Left ventricle myocardium inferior (tissue), 1 donor: ENCODE measurements around the gene AJM1. TPM values are rescaled to one million over a fixed set of nuclear protein-coding genes. Genes with fewer than 3 reads are reported as not detected.
"Not testable (repeated sequence)": the region's sequence is repeated elsewhere in the genome, so short reads cannot be mapped to it uniquely, and the experiment has no call there.

Experiments used
- DNase-seq: peaks from one replicate; pipeline ENCODE4 v3.0.0-alpha.2; 2020
- H3K27ac ChIP-seq: fragments of 200-600 bp; replicated peaks from 2 replicates; pipeline ENCODE4 v1.8.0; 2021
- H3K27me3 ChIP-seq: fragments of 200-600 bp; 2 replicates; pipeline ENCODE4 v1.8.0; 2021; ENCODE audit warnings: low read depth
- H3K36me3 ChIP-seq: fragments of 200-600 bp; 2 replicates; pipeline ENCODE4 v1.8.0; 2021
- H3K4me1 ChIP-seq: fragments of 200-600 bp; 2 replicates; pipeline ENCODE4 v1.8.0; 2021
- H3K4me3 ChIP-seq: fragments of 200-600 bp; 2 replicates; pipeline ENCODE4 v1.8.0; 2021; ENCODE audit warnings: mild to moderate bottlenecking, moderate library complexity
- H3K9me3 ChIP-seq: fragments of 200-600 bp; replicated peaks from 2 replicates; pipeline ENCODE4 v1.8.0; 2021
- intact Hi-C: fragments of 100-400 bp; cut with micrococcal nuclease; formaldehyde crosslinking; loops from one replicate; pipeline ENCODE4 v1.11.0; 2022
- total RNA-seq: library from RNA; stranded (reverse); fragmentation: NEBNext Ultra II Directional; extraction: Animal tissue kit (Norgen Biotek cat#: 25700); gene quantifications from one replicate; pipeline ENCODE4 v1.2.1, GENCODE V29; 2021
- TF ChIP-seq, protein P1 (sequence below): fragments of 200-600 bp; IDR thresholded peaks from 2 replicates; pipeline ENCODE4 v1.8.0; 2021; ENCODE audit warnings: antibody characterized with exemption, mild to moderate bottlenecking, borderline replicate concordance
- donor health status: DM: no; HTN: yes; CAD: no; lungs with severe emphysema.

Gene AJM1
- total RNA-seq, 1 donor from 2014 or later: 7.7 TPM

DNA sequence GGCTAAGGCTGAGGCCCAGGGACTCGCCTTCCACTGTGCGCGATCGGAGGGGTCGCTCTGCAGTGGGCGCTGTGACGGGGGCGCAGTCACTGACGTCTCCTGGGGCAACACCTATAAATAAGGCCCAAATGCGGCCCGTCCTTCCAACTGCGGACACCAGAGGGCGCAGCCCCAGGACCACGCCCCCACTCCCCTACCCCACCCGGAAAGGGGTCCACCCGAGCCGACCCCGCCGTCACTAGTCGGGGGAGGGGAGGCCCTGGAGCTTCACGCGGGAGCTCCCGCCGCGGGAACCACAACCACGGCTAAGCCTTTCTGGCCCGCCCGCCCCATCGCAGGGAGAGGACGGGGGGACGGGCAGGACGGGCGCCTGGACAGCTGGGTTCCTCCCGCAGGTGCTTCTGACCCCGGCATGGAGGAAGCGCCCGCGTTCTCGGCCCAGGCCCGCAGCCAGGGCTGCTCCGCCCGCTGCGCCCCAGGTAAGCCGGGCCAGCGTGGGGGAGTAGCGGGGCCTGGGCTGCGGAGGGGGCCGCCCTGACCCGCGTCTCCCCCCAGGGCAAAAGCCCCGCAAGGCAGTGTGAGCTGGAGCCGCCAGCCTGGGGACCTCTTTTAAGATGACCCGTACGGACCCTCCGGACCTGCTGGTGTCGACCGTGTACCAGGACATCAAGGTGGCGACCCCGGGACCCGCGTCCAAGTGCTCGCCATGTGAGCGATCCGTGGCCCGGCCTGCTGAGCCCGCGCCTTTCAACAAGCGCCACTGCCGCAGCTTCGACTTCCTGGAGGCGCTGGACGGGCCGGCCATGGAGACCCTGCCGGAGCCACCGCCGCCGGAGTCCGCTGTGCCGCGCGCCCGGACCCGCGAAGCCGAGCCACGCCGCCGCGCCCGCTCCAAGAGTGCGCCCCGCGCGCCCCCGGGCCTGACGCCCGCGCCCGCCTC is 1.8 kb downstream of the AJM1 start:
- DNase-seq, intact Hi-C loops, H3K9me3 ChIP-seq: not testable (repeated sequence)
- Histone ChIP-seq H3K4me1 (peaks cover 69% of the 10 kb centered on the region), H3K27ac (peak overlapping the region; percentile 78), H3K36me3 (peaks cover 15% of the 10 kb centered on the region), H3K4me3 (peak overlapping the region; percentile 74), H3K27me3 (peaks cover 41% of the 10 kb centered on the region)
- TF ChIP-seq, protein P1, sequence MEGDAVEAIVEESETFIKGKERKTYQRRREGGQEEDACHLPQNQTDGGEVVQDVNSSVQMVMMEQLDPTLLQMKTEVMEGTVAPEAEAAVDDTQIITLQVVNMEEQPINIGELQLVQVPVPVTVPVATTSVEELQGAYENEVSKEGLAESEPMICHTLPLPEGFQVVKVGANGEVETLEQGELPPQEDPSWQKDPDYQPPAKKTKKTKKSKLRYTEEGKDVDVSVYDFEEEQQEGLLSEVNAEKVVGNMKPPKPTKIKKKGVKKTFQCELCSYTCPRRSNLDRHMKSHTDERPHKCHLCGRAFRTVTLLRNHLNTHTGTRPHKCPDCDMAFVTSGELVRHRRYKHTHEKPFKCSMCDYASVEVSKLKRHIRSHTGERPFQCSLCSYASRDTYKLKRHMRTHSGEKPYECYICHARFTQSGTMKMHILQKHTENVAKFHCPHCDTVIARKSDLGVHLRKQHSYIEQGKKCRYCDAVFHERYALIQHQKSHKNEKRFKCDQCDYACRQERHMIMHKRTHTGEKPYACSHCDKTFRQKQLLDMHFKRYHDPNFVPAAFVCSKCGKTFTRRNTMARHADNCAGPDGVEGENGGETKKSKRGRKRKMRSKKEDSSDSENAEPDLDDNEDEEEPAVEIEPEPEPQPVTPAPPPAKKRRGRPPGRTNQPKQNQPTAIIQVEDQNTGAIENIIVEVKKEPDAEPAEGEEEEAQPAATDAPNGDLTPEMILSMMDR: peak; percentile 82

DNA sequence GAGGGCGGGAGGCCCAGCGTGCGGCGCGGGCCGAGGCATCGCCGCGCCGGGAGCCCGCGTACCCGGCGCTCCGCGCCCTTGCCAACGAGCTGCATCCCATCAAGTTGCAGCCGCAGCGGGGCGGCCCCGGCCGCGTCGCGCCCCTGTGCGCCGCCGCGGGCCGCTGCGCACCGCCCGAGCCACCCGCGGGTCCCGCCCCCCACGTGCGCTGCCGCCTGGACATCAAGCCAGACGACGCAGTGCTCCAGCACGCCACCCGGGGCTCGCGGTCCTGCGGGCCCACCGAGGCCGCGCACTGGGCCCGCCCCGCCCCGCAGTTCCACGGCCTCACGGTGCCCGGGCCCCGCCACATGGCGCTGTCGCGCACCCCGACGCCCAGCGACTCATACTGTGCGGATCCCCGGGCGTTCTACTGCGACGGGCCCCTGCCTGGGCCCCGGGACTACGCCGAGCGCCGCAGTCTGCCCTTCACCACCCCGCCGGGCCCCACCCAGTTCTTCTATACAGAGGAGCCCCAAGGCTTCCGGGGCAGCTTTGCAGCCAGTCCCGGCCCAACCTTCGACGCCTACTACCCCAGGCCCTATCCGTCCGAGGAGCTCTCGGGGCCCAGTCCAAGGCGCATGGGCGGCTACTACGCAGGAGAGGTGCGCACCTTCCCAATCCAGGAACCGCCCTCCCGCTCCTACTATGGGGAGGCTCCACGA is 2.6 kb downstream of the AJM1 start:
- peaks cover 7% of the 10 kb centered on the region for H3K36me3 ChIP-seq
- TF ChIP-seq, protein P1: no peak
- no peak overlapping the region for H3K27ac ChIP-seq
- intact Hi-C loops: no loop called here
- peaks cover 41% of the 10 kb centered on the region for H3K27me3 ChIP-seq
- H3K4me3 ChIP-seq: no peak overlapping the region
- H3K9me3 ChIP-seq: no peaks in the 10 kb centered on the region
- no peak for DNase-seq
- peaks cover 72% of the 10 kb centered on the region for H3K4me1 ChIP-seq

GRCh38 chr9:136845465-136846260 is 3.4 kb downstream of the AJM1 start:
- H3K27ac ChIP-seq: no peak overlapping the region
- intact Hi-C loops: no loop called here
- TF ChIP-seq, protein P1: no peak
- DNase-seq: no peak
- H3K4me3 ChIP-seq: no peak overlapping the region
- peaks cover 41% of the 10 kb centered on the region for H3K27me3 ChIP-seq
- H3K4me1 ChIP-seq: peaks cover 80% of the 10 kb centered on the region
- no peaks in the 10 kb centered on the region for H3K9me3 ChIP-seq
- H3K36me3 ChIP-seq: peaks cover 8% of the 10 kb centered on the region

GRCh38 chr9:136846376-136847087 is 4.3 kb downstream of the AJM1 start:
- H3K4me3 ChIP-seq: peak overlapping the region; percentile 89
- H3K27me3 ChIP-seq: peaks cover 41% of the 10 kb centered on the region
- H3K36me3 ChIP-seq: peaks cover 16% of the 10 kb centered on the region
- intact Hi-C loops: no loop called here
- H3K27ac ChIP-seq: peak overlapping the region; percentile 98
- no peak for DNase-seq
- TF ChIP-seq, protein P1: no peak
- H3K9me3 ChIP-seq: no peaks in the 10 kb centered on the region
- H3K4me1 ChIP-seq: peaks cover 81% of the 10 kb centered on the region
